GM23338 (cell line): ENCODE data around the gene PYURF. TPM values are rescaled to one million over a fixed set of nuclear protein-coding genes. Genes with fewer than 3 reads are reported as not detected.

Experiments used
- ATAC-seq: fragments of 200-7000 bp; cut with Tn5 transposase; 3 replicates; pipeline ENCODE4 v1.9.1; 2020
- DNase-seq: peaks from one replicate; pipeline ENCODE4 v3.0.0-alpha.2; 2015; ENCODE audit warnings: low spot score
- H2AFZ ChIP-seq: fragments of 200-600 bp; sonication (generic); 2 replicates; pipeline ENCODE4 v1.8.0; 2016; ENCODE audit warnings: antibody characterized with exemption, mild to moderate bottlenecking, moderate library complexity
- H3F3A ChIP-seq: fragments of 200-600 bp; sonication (generic); replicated peaks from 2 replicates; pipeline ENCODE4 v1.8.0; 2017; ENCODE audit warnings: antibody characterized with exemption, mixed run types, low read depth
- H3K27ac ChIP-seq: fragments of 200-600 bp; sonication (generic); 2 replicates; pipeline ENCODE4 v1.6.1; 2016; ENCODE audit warnings: low read depth
- H3K27me3 ChIP-seq: fragments of 200-600 bp; sonication (generic); 2 replicates; pipeline ENCODE4 v1.8.0; 2016; ENCODE audit warnings: mild to moderate bottlenecking, mixed run types, moderate library complexity; ENCODE audit not compliant: insufficient read depth
- H3K36me3 ChIP-seq: fragments of 200-600 bp; sonication (generic); 2 replicates; pipeline ENCODE4 v1.8.0; 2016; ENCODE audit warnings: mild to moderate bottlenecking; ENCODE audit not compliant: insufficient read depth
- H3K4me1 ChIP-seq: fragments of 200-600 bp; sonication (generic); 2 replicates; pipeline ENCODE4 v1.8.0; 2016; ENCODE audit warnings: mild to moderate bottlenecking, moderate library complexity; ENCODE audit not compliant: insufficient read depth
- H3K4me2 ChIP-seq: fragments of 200-600 bp; sonication (generic); 2 replicates; pipeline ENCODE4 v1.7.1; 2017; ENCODE audit warnings: mixed run types
- H3K4me3 ChIP-seq: fragments of 200-600 bp; sonication (generic); 2 replicates; pipeline ENCODE4 v1.6.1; 2016; ENCODE audit warnings: mixed run types
- H3K79me2 ChIP-seq: fragments of 200-600 bp; sonication (generic); replicated peaks from 2 replicates; pipeline ENCODE4 v1.8.0; 2017; ENCODE audit warnings: mild to moderate bottlenecking; ENCODE audit not compliant: insufficient read depth
- H3K9me2 ChIP-seq: fragments of 200-600 bp; sonication (generic); 2 replicates; pipeline ENCODE4 v1.8.0; 2017; ENCODE audit not compliant: insufficient read depth
- H4K20me1 ChIP-seq: fragments of 200-600 bp; sonication (generic); replicated peaks from 2 replicates; pipeline ENCODE4 v1.8.0; 2017; ENCODE audit warnings: mild to moderate bottlenecking; ENCODE audit not compliant: insufficient read depth
- H3K27ac Mint-ChIP-seq: 2 replicates; pipeline ENCODE4 v1.8.0; 2020; ENCODE audit warnings: inconsistent platforms, mild to moderate bottlenecking, moderate library complexity, mixed read lengths
- H3K27me3 Mint-ChIP-seq: 3 replicates; pipeline ENCODE4 v1.8.0; 2022; ENCODE audit warnings: low read depth, mild to moderate bottlenecking, moderate library complexity, mixed read lengths, inconsistent platforms; ENCODE audit not compliant: insufficient read depth, poor library complexity
- H3K36me3 Mint-ChIP-seq: 3 replicates; pipeline ENCODE4 v1.8.0; 2021; ENCODE audit warnings: low read depth, mild to moderate bottlenecking, inconsistent platforms, moderate library complexity, mixed read lengths
- H3K4me1 Mint-ChIP-seq: 3 replicates; pipeline ENCODE4 v1.8.0; 2020; ENCODE audit warnings: mild to moderate bottlenecking, inconsistent platforms, mixed read lengths
- H3K4me3 Mint-ChIP-seq: 3 replicates; pipeline ENCODE4 v1.8.0; 2021; ENCODE audit warnings: moderate library complexity, mild to moderate bottlenecking, inconsistent platforms, mixed read lengths
- H3K9me3 Mint-ChIP-seq: 3 replicates; pipeline ENCODE4 v1.8.0; 2020; ENCODE audit warnings: moderate library complexity, mild to moderate bottlenecking, inconsistent platforms, mixed read lengths
- CREB1 ChIP-seq: fragments of 250-450 bp; sonication (Bioruptor Pico); IDR thresholded peaks from 2 replicates; pipeline ENCODE4 v1.5.0; 2020; ENCODE audit warnings: low read depth, mild to moderate bottlenecking, moderate library complexity
- CTCF ChIP-seq, 2 experiments: fragments of 200-600 bp in 1 of 2; sonication (generic) in 1 of 2; conservative IDR thresholded peaks; 2 replicates each; pipeline versions ENCODE4 v1.5.1 to v1.6.1; 2016 to 2017; ENCODE audit warnings: antibody characterized with exemption in 2 of 2, low read depth in 2 of 2, mild to moderate bottlenecking in 2 of 2, moderate library complexity in 1 of 2
- EZH2phosphoT487 ChIP-seq: fragments of 200-600 bp; sonication (generic); IDR thresholded peaks from one replicate; pipeline ENCODE4 v1.8.1; 2018; ENCODE audit warnings: antibody characterized with exemption; ENCODE audit not compliant: unreplicated experiment
- NANOG ChIP-seq: IDR thresholded peaks from 2 replicates; pipeline ENCODE4 v1.6.1; 2016; ENCODE audit warnings: antibody characterized with exemption, borderline replicate concordance
- POLR2AphosphoS5 ChIP-seq: IDR thresholded peaks from 2 replicates; pipeline ENCODE4 v1.6.1; 2016; ENCODE audit warnings: antibody characterized with exemption, low read depth
- STAT1 ChIP-seq: IDR thresholded peaks from one replicate; pipeline ENCODE4 v1.6.1; 2016; ENCODE audit warnings: antibody characterized with exemption; ENCODE audit not compliant: unreplicated experiment
- ZNF114 ChIP-seq: fragments of 250-450 bp; sonication (Bioruptor Pico); IDR thresholded peaks from 2 replicates; pipeline ENCODE4 v1.5.0; 2020; ENCODE audit warnings: mild to moderate bottlenecking, moderate library complexity
- ZNF331 ChIP-seq: fragments of 250-450 bp; sonication (Bioruptor Pico); IDR thresholded peaks from 2 replicates; pipeline ENCODE4 v1.5.0; 2020; ENCODE audit warnings: low read depth, mild to moderate bottlenecking, moderate library complexity
- polyA plus RNA-seq: library from polyadenylated mRNA; unstranded; fragments of >200 nt; fragmentation: Nextera tagmentation; extraction: Ambion mirVana; gene quantifications from 2 replicates; pipeline ENCODE4 v1.2.1, GENCODE V29; 2016
- total RNA-seq: library from RNA; depleted of rRNA; stranded (reverse); fragments of >200 nt; shearing (Covaris generic); gene quantifications from 2 replicates; pipeline ENCODE4 v1.2.3, GENCODE V29; 2014
- TF ChIP-seq, protein P1 (sequence below): IDR thresholded peaks from 2 replicates; pipeline ENCODE4 v1.6.1; 2016; ENCODE audit warnings: antibody characterized with exemption
- TF ChIP-seq, protein P2 (sequence below): IDR thresholded peaks from one replicate; pipeline ENCODE4 v1.6.1; 2018; ENCODE audit warnings: antibody characterized with exemption; ENCODE audit not compliant: unreplicated experiment

The PYURF gene
- total and polyA plus RNA-seq, 2 experiments from 2014 or later, result 65.3 to 116 TPM

GRCh38 chr4:88537709-88538108, 14.1 kb upstream of the PYURF start:
- H3K27me3 Mint-ChIP-seq, result peaks cover 3% of the 10 kb centered on the region
- no peak overlapping the region for H3K4me3 Mint-ChIP-seq
- H3K79me2 ChIP-seq, result no peaks in the 10 kb centered on the region
- no peaks in the 10 kb centered on the region for H3K36me3 ChIP-seq
- no peaks in the 10 kb centered on the region for H3K27me3 ChIP-seq
- H3K4me2 ChIP-seq, result no peak overlapping the region
- TF ChIP-seq STAT1, result no peak
- TF ChIP-seq ZNF114, result no peak
- no peak for TF ChIP-seq POLR2AphosphoS5
- TF ChIP-seq, protein P1, sequence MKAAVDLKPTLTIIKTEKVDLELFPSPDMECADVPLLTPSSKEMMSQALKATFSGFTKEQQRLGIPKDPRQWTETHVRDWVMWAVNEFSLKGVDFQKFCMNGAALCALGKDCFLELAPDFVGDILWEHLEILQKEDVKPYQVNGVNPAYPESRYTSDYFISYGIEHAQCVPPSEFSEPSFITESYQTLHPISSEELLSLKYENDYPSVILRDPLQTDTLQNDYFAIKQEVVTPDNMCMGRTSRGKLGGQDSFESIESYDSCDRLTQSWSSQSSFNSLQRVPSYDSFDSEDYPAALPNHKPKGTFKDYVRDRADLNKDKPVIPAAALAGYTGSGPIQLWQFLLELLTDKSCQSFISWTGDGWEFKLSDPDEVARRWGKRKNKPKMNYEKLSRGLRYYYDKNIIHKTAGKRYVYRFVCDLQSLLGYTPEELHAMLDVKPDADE, result no peak
- H3K9me3 Mint-ChIP-seq, result no peaks in the 10 kb centered on the region
- no peak overlapping the region for H3K27ac ChIP-seq
- H3K36me3 Mint-ChIP-seq, result no peaks in the 10 kb centered on the region
- H3K4me1 Mint-ChIP-seq, result peaks cover 36% of the 10 kb centered on the region
- no peak overlapping the region for H3K4me3 ChIP-seq
- peaks cover 31% of the 10 kb centered on the region for H3K4me1 ChIP-seq
- H3K9me2 ChIP-seq, result no peaks in the 10 kb centered on the region; the same call in 1 of the 2 replicates
- DNase-seq, result no peak
- ATAC-seq, result no peak
- H2AFZ ChIP-seq, result no peak overlapping the region
- no peaks in the 10 kb centered on the region for H4K20me1 ChIP-seq
- no peaks in the 10 kb centered on the region for H3F3A ChIP-seq
- H3K27ac Mint-ChIP-seq, result no peak overlapping the region

- H3K4me2 ChIP-seq, result 0 out of 2 replicates have a peak overlapping the region, but pooled peaks have one; percentile 37
- H3F3A ChIP-seq, result no peaks in the 10 kb centered on the region
- DNase-seq, result no peak
- Mint-ChIP-seq H3K4me3 (no peak overlapping the region), H3K9me3 (no peaks in the 10 kb centered on the region), H3K27ac (peak overlapping the region; percentile 76), H3K4me1 (peaks cover 47% of the 10 kb centered on the region), H3K27me3 (peaks cover 1% of the 10 kb centered on the region), H3K36me3 (no peaks in the 10 kb centered on the region)
- no peak overlapping the region for H2AFZ ChIP-seq
- H3K9me2 ChIP-seq, result no peaks in the 10 kb centered on the region
- no peak overlapping the region for H3K4me3 ChIP-seq
- no peaks in the 10 kb centered on the region for H4K20me1 ChIP-seq
- no peaks in the 10 kb centered on the region for H3K36me3 ChIP-seq
- H3K79me2 ChIP-seq, result peaks cover 21% of the 10 kb centered on the region
- peak overlapping the region; percentile 76 for H3K27ac ChIP-seq
- ATAC-seq, result no peak
- peaks cover 38% of the 10 kb centered on the region for H3K4me1 ChIP-seq
- no peaks in the 10 kb centered on the region for H3K27me3 ChIP-seq
- TF ChIP-seq ZNF331 (CRISPR knock-in tag), result no peak
- no peak for TF ChIP-seq NANOG
- TF ChIP-seq CREB1 (CRISPR knock-in tag), result no peak
- TF ChIP-seq, protein P2, sequence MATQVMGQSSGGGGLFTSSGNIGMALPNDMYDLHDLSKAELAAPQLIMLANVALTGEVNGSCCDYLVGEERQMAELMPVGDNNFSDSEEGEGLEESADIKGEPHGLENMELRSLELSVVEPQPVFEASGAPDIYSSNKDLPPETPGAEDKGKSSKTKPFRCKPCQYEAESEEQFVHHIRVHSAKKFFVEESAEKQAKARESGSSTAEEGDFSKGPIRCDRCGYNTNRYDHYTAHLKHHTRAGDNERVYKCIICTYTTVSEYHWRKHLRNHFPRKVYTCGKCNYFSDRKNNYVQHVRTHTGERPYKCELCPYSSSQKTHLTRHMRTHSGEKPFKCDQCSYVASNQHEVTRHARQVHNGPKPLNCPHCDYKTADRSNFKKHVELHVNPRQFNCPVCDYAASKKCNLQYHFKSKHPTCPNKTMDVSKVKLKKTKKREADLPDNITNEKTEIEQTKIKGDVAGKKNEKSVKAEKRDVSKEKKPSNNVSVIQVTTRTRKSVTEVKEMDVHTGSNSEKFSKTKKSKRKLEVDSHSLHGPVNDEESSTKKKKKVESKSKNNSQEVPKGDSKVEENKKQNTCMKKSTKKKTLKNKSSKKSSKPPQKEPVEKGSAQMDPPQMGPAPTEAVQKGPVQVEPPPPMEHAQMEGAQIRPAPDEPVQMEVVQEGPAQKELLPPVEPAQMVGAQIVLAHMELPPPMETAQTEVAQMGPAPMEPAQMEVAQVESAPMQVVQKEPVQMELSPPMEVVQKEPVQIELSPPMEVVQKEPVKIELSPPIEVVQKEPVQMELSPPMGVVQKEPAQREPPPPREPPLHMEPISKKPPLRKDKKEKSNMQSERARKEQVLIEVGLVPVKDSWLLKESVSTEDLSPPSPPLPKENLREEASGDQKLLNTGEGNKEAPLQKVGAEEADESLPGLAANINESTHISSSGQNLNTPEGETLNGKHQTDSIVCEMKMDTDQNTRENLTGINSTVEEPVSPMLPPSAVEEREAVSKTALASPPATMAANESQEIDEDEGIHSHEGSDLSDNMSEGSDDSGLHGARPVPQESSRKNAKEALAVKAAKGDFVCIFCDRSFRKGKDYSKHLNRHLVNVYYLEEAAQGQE, result no peak
- no peak for TF ChIP-seq CTCF (conservative IDR thresholded peaks at IDR 0.05; ENCODE audit: low read depth in 2 of 2)
- TF ChIP-seq EZH2phosphoT487, result no peak
- no peak for TF ChIP-seq ZNF114
Observed at GRCh38 chr4:88535090-88535755, 11.6 kb upstream of the PYURF start.
